ENCODE results near the gene SAMD11. TPM values are rescaled to one million over a fixed set of nuclear protein-coding genes. Genes with fewer than 3 reads are reported as not detected.

Gene SAMD11
- total and polyA plus RNA-seq, 10 of the 15 experiments (the other 5 are each of a cell fraction or from before 2014, with no cell fraction given) = 0.04 to 0.31 (median 0.19) TPM; not detected in 6

GRCh38 chr1:970242-970972 lies 46.7 kb downstream of the SAMD11 start:
- H3K9ac ChIP-seq (ENCODE audit: control insufficient read depth, insufficient read depth, low read length) = no peak overlapping the region
- SMC1A ChIA-PET (ENCODE audit: uncharacterized antibody, unreplicated experiment) = no interaction called here
- in situ Hi-C loops (cut with MboI) = no loop called here
- TF ChIP-seq HSF1 (IDR thresholded peaks at IDR 0.05; ENCODE audit: low read depth, low read length) (no peak), SREBF2 (IDR thresholded peaks at IDR 0.05; ENCODE audit: low read length) (no peak), NFIC (IDR thresholded peaks at IDR 0.05; ENCODE audit: low read depth, low read length) (no peak), ZNF592 (IDR thresholded peaks at IDR 0.05) (no peak), MEF2B (IDR thresholded peaks at IDR 0.05; ENCODE audit: partially characterized antibody, poor library complexity, severe bottlenecking) (no peak), PML (IDR thresholded peaks at IDR 0.05; ENCODE audit: low read length) (no peak), E4F1 (IDR thresholded peaks at IDR 0.05; ENCODE audit: borderline replicate concordance, partially characterized antibody) (no peak), ZBTB11 (CRISPR knock-in tag; IDR thresholded peaks at IDR 0.05) (no peak), EZH2 (IDR thresholded peaks at IDR 0.05; ENCODE audit: borderline replicate concordance, control insufficient read depth, low read depth, low read length) (no peak), CBFB (IDR thresholded peaks at IDR 0.05; ENCODE audit: low read depth) (no peak), GABPA (IDR thresholded peaks at IDR 0.05; ENCODE audit: low read depth) (no peak), NR2C2 (IDR thresholded peaks at IDR 0.05; ENCODE audit: borderline replicate concordance, control insufficient read depth, insufficient read length, low read depth) (no peak)

More at GRCh38 chr1:970242-970972, 46.7 kb downstream of the SAMD11 start:
- FAIRE-seq = no peak
- DNase-seq (ENCODE audit: low read depth, low spot score) = no peak
- Histone ChIP-seq H3K4me3 (no peak overlapping the region), H3K9me3 (replicated peaks; ENCODE audit: control insufficient read depth, insufficient read depth, low read length) (no peaks in the 10 kb centered on the region), H3K4me2 (ENCODE audit: control insufficient read depth, insufficient read depth) (no peak overlapping the region), H2AFZ (ENCODE audit: control insufficient read depth, low read depth, low read length) (no peak overlapping the region), H4K20me1 (ENCODE audit: control insufficient read depth, insufficient read depth) (no peaks in the 10 kb centered on the region), H3K27ac (ENCODE audit: control insufficient read depth, insufficient read depth) (no peak overlapping the region), H3K36me3 (ENCODE audit: control insufficient read depth in 2 of 2, insufficient read depth in 2 of 2, low read length in 1 of 2) (no peaks in the 10 kb centered on the region), H3K27me3 (replicated peaks in 1 of 2; ENCODE audit: control insufficient read depth in 2 of 2, insufficient read depth in 2 of 2, low read length in 1 of 2) (no peaks in the 10 kb centered on the region), H3K79me2 (ENCODE audit: control insufficient read depth, insufficient read depth, low read length) (no peaks in the 10 kb centered on the region), H3K4me1 (ENCODE audit: control insufficient read depth, insufficient read depth, low read length) (peaks cover 9% of the 10 kb centered on the region)
- intact Hi-C loops (cut with micrococcal nuclease; ENCODE audit: unreplicated experiment) = no loop called here
- ChIA-PET CTCF (no interaction called here), POLR2A (no interaction called here), RAD21 (ENCODE audit: unreplicated experiment) (no interaction called here)
- 72% methylated on average over 24 of the region's 33 CpGs for WGBS (ENCODE audit: insufficient coverage, insufficient replicate concordance, low lambda C conversion rate, missing lambda C conversion rate)
- no TSS peak for BruUV-seq (replicated peaks)
- no peak for ATAC-seq
